Ectodermal cell (in vitro differentiated cells): ENCODE measurements around the gene CD209.

ENCODE experiments used
- H3K27ac ChIP-seq: 2 replicates; pipeline ENCODE4 v1.7.0; 2013; ENCODE audit warnings: mild to moderate bottlenecking, low read depth, low read length; ENCODE audit not compliant: insufficient read depth, poor library complexity, severe bottlenecking
- H3K27me3 ChIP-seq: 2 replicates; pipeline ENCODE4 v1.7.0; 2013; ENCODE audit warnings: mild to moderate bottlenecking, low read length; ENCODE audit not compliant: insufficient read depth, control insufficient read depth, poor library complexity, severe bottlenecking
- H3K36me3 ChIP-seq: one replicate; pipeline ENCODE4 v1.7.0; 2013; ENCODE audit warnings: low read length; ENCODE audit not compliant: control insufficient read depth, insufficient read depth
- H3K4me1 ChIP-seq: one replicate; pipeline ENCODE4 v1.7.0; 2013; ENCODE audit warnings: low read length; ENCODE audit not compliant: control insufficient read depth, insufficient read depth
- H3K4me3 ChIP-seq: 2 replicates; pipeline ENCODE4 v1.7.0; 2013; ENCODE audit warnings: low read depth, low read length, control low read depth; ENCODE audit not compliant: insufficient read depth
- H3K9me3 ChIP-seq: 2 replicates; pipeline ENCODE4 v1.7.0; 2013; ENCODE audit warnings: mild to moderate bottlenecking, low read length, moderate library complexity; ENCODE audit not compliant: control insufficient read depth
- whole genome bisulfite sequencing, 2 experiments: methylation state at CpG; one replicate each; pipeline ENCODE4 v1.1.7; 2013; ENCODE audit warnings: missing lambda C conversion rate in 2 of 2; 5-methylcytosine and 5-hydroxymethylcytosine counted together

Gene CD209

GRCh38 chr19:7787602-7788177 is 40.4 kb upstream of the CD209 start:
- Histone ChIP-seq H3K36me3 (no peaks in the 10 kb centered on the region), H3K27me3 (peaks cover 85% of the 10 kb centered on the region), H3K4me3 (no peak overlapping the region), H3K9me3 (no peaks in the 10 kb centered on the region), H3K4me1 (peaks cover 5% of the 10 kb centered on the region), H3K27ac (no peak overlapping the region)
- WGBS, 2 experiments: 55 to 57% methylated on average over 22 of the region's 22 CpGs

GRCh38 chr19:7787141-7787540 is 39.8 kb upstream of the CD209 start:
- Histone ChIP-seq H3K36me3 (no peaks in the 10 kb centered on the region), H3K4me1 (peaks cover 5% of the 10 kb centered on the region), H3K4me3 (no peak overlapping the region), H3K27me3 (peaks cover 86% of the 10 kb centered on the region), H3K9me3 (no peaks in the 10 kb centered on the region), H3K27ac (no peak overlapping the region)
- 29 to 32% methylated on average over 10 of the region's 10 CpGs for WGBS, 2 experiments

GRCh38 chr19:7784856-7785255 is 37.5 kb upstream of the CD209 start:
- Histone ChIP-seq H3K27me3 (peaks cover 77% of the 10 kb centered on the region), H3K36me3 (no peaks in the 10 kb centered on the region), H3K4me3 (no peak overlapping the region), H3K9me3 (no peaks in the 10 kb centered on the region), H3K27ac (no peak overlapping the region), H3K4me1 (peaks cover 5% of the 10 kb centered on the region)

- no peak overlapping the region for H3K27ac ChIP-seq
- no peaks in the 10 kb centered on the region for H3K36me3 ChIP-seq
- H3K9me3 ChIP-seq: no peaks in the 10 kb centered on the region
- H3K4me3 ChIP-seq: no peak overlapping the region
- peaks cover 1% of the 10 kb centered on the region for H3K4me1 ChIP-seq
- peaks cover 68% of the 10 kb centered on the region for H3K27me3 ChIP-seq
- 20 to 32% methylated on average over 8 of the region's 8 CpGs for WGBS, 2 experiments
These were observed 36.7 kb upstream of the CD209 start for GRCh38 chr19:7783991-7784423.

GRCh38 chr19:7781157-7781556 is 33.8 kb upstream of the CD209 start:
- Histone ChIP-seq H3K27me3 (peaks cover 40% of the 10 kb centered on the region), H3K4me1 (no peaks in the 10 kb centered on the region), H3K36me3 (no peaks in the 10 kb centered on the region), H3K4me3 (no peak overlapping the region), H3K27ac (no peak overlapping the region), H3K9me3 (no peaks in the 10 kb centered on the region)
- WGBS, 2 experiments: 75 to 76% methylated on average over 12 of the region's 12 CpGs

- no peaks in the 10 kb centered on the region for H3K4me1 ChIP-seq
- H3K27ac ChIP-seq: no peak overlapping the region
- peaks cover 31% of the 10 kb centered on the region for H3K27me3 ChIP-seq
- no peaks in the 10 kb centered on the region for H3K36me3 ChIP-seq
- H3K9me3 ChIP-seq: no peaks in the 10 kb centered on the region
- H3K4me3 ChIP-seq: no peak overlapping the region
- WGBS, 2 experiments: 83% methylated on average over 26 of the region's 26 CpGs
These were observed 32.5 kb upstream of the CD209 start for GRCh38 chr19:7779631-7780486.

GRCh38 chr19:7778081-7778480 is 30.7 kb upstream of the CD209 start:
- no peak overlapping the region for H3K27ac ChIP-seq
- no peaks in the 10 kb centered on the region for H3K36me3 ChIP-seq
- 78 to 80% methylated on average over 5 of the region's 5 CpGs for WGBS, 2 experiments
- no peaks in the 10 kb centered on the region for H3K4me1 ChIP-seq
- peaks cover 14% of the 10 kb centered on the region for H3K27me3 ChIP-seq
- no peaks in the 10 kb centered on the region for H3K9me3 ChIP-seq
- H3K4me3 ChIP-seq: no peak overlapping the region

GRCh38 chr19:7775761-7776160 is 28.4 kb upstream of the CD209 start:
- Histone ChIP-seq H3K4me3 (no peak overlapping the region), H3K27ac (no peak overlapping the region), H3K36me3 (no peaks in the 10 kb centered on the region), H3K27me3 (peaks cover 4% of the 10 kb centered on the region), H3K9me3 (no peaks in the 10 kb centered on the region), H3K4me1 (no peaks in the 10 kb centered on the region)
- WGBS, 2 experiments: 89 to 92% methylated on average over 9 of the region's 9 CpGs

- no peaks in the 10 kb centered on the region for H3K27me3 ChIP-seq
- 79 to 89% methylated on average over 9 of the region's 9 CpGs for WGBS, 2 experiments
- no peak overlapping the region for H3K27ac ChIP-seq
These were observed 26.5 kb upstream of the CD209 start for GRCh38 chr19:7773841-7774240.

GRCh38 chr19:7772752-7773291 is 25.5 kb upstream of the CD209 start:
- Histone ChIP-seq H3K36me3 (no peaks in the 10 kb centered on the region), H3K4me1 (no peaks in the 10 kb centered on the region), H3K27me3 (no peaks in the 10 kb centered on the region), H3K27ac (no peak overlapping the region), H3K4me3 (no peak overlapping the region), H3K9me3 (no peaks in the 10 kb centered on the region)
- 69 to 76% methylated on average over 7 of the region's 8 CpGs for WGBS, 2 experiments

More at GRCh38 chr19:7773841-7774240, 26.5 kb upstream of the CD209 start:
- Histone ChIP-seq H3K4me1 (no peaks in the 10 kb centered on the region), H3K9me3 (no peaks in the 10 kb centered on the region), H3K4me3 (no peak overlapping the region), H3K36me3 (no peaks in the 10 kb centered on the region)
